HK-2 (cell line): ENCODE results near the gene AQR.
"Not testable (repeated sequence)": the region's sequence is repeated elsewhere in the genome, so short reads cannot be mapped to it uniquely, and the experiment has no call there.

Experiments used
- DNase-seq: peaks from one replicate; pipeline ENCODE4 v3.0.0-alpha.2; 2018; ENCODE audit not compliant: unreplicated experiment

Gene AQR

DNA sequence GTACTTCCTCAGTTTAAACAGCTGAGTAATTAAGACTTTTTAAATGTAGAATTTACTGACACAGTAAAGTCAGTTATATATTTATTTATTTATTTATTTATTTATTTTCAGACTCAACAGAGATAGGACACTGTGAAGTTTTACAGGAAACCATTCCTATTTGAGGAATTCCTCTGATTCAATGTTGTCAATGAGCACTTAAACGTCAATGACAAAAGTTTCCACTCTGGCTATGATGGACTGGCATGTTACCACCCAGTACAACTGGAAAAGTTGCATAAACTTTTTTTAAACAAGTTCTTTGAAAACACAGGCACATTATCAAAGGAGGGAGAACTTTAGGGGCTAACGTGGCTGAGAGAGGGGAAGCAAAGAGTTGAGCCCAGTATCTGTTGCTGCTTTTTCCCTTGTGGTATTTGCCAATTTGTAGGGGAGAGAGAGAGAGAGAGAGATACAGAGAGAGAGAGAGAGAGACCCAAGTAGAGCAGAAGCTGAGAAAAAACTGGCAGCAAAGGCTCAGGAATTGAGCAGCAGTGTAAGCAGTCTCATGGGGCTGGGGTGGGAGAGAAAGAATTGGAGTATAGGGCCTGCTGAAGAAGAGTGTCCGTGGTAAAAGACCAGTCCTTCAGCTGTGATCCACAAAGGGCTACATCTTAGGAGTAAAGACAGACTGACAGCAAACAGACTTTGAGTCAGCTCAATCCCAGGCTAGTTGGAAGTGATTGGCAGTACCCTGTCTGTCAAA is 155.9 kb downstream of the AQR start:
- DNase-seq = no peak

DNA sequence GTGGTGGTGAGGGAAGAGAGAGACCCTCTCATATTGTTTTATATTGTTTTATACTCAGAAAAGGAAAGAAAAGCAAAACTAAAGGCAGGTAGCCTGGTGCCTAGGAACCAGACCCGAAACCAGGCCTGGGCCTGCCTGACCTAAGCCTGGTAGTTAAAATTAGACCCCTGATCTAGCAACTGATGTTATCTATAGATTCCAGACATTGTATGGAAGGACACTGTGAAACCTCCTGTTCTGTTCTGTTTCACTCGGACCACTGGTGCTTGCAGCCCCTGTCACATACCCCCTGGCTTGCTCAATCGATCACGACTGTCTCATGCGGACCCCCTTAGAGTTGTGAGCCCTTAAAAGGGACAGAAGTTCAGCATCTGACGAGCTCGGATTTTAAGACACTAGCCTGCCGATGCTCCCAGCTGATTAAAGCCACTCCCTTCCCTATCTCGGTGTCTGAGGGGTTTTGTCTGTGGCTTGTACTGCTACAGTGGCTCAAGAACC is 156.6 kb downstream of the AQR start:
- DNase-seq = not testable (repeated sequence)

DNA sequence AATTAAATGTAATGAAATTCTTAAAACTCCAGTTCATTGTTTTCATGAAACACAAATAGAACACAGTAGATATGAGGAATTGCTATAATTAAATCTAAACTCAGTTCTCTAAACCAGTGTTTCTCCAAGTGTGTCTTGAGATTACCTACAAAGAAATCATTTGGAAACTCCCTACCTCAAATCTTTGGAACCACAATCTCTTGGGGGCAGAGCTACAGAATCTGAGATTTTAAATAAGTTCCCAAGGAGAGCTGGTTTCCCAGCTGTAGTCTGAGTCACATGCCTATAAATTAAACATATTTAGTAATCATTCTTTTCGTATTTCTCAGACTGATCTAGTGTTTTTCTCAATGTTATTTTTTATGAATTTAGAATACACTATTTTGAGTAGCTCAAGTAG is 157.2 kb downstream of the AQR start:
- DNase-seq = no peak

GRCh38 chr15:34810443-34811129 is 159.0 kb downstream of the AQR start:
- DNase-seq = peak; percentile 23

DNA sequence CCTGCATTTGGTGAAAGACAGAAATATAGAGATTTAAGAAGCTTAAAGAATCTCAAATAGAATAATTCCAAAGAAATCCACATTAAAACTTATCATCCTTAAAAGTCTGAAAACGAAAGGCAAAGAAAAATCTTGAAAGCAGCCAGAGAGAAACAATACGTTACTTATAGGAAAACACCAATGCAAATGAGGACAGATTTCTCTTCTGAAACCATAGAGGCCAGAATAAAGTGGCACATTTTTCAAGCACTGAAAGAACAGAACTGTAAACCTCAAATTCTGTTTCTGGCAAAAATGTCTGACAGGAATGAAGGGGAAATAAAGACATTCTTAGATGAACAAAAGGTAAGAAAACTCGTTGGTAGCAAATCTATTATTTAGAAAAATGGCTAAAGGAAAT is 160.4 kb downstream of the AQR start:
- no peak for DNase-seq

DNA sequence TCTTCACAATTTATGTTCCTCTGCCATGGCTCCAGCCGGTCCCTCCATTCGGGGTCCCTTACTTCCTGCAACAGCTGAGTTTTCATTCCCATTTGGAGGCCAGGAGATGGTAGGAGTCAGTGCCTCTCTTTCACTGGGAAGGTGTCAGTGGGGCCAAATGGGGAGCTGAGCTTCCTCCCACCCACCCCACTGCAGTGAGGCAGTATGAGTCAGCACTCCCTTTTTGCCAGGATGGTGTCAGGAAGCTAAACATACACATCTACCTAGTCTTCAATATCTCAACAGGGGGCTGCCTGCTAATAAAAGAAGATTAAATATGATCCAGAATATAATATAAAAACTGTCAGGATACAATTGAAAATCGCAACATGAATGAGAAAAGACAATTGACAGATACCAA is 161.5 kb downstream of the AQR start:
- DNase-seq = no peak

DNA sequence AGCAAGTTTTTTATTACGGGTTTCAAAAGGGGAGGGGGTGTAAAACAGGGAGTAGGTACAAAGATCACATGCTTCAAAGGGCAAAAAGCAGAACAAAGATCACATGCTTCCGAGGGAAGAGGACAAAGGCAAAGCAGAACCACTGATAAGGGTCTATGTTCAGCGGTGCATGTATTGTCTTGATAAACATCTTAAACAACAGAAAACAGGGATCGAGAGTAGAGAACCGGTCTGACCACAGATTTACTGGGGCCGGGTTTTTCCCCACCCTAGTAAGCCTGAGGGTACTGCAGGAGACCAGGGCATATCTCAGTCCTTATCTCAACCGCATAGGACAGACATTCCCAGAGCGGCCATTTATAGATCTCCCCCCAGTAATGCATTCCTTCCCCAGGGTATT is 162.3 kb downstream of the AQR start:
- not testable (repeated sequence) for DNase-seq

GRCh38 chr15:34804776-34805175 is 164.8 kb downstream of the AQR start:
- no peak for DNase-seq

- DNase-seq = no peak
These were observed 165.4 kb downstream of the AQR start for GRCh38 chr15:34804113-34804512.

DNA sequence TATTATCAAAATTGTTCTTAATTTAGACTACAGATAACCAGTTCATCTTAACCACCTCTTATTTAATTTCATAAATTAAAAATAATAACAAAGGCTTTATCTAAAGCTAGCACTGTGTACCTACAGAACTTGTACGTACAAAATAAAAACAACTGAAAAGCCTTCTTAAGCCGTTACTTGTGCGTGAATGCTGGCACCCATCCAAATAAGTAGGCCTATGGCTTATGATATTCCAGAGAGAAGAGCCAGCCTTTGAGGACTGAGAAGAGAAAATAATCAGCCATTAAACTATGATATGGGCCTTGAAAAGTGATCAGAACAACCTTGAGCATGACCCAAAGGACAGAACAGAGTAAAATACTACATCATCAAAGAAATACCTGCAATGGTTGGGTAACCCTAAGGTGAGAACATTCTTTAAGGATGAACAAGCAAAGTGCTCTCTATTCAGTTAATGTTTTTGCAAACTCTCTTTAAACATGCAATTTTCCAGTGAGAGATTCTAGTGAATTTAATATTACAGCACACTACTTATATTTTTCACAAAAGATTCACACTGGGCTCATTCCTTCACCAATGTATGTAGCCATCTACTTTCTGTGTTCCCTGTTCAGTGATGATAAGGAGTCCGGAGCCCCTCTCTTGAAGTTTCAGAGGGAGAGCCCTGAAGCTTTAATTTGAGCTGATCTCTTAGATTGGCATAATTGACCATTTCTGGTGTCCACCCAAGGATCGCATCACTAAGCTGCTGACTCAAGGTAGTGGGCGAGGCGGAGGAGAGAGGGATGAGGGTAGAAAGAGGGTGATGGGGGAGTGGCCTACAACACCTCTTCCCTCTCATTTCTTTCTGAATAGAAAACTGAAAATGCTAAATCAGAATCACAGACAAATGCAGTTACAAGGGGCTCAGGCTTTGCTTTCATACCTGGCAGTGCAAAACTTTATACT is 166.5 kb downstream of the AQR start:
- DNase-seq = no peak

GRCh38 chr15:34802371-34802770 is 167.2 kb downstream of the AQR start:
- DNase-seq = no peak
